Measurements from ENCODE around the gene PLD4. TPM values are rescaled to one million over a fixed set of nuclear protein-coding genes. Genes with fewer than 3 reads are reported as not detected.

PLD4 gene
- total and polyA plus RNA-seq, 9 of the 15 experiments (the other 6 are each of a cell fraction or from before 2014, with no cell fraction given) = 0.18 to 0.24 TPM; not detected in 7

- Histone ChIP-seq H3K4me3 (no peak overlapping the region), H4K20me1 (replicated peaks; ENCODE audit: control insufficient read depth, insufficient read depth, low read length) (no peaks in the 10 kb centered on the region), H3K27me3 (ENCODE audit: control insufficient read depth in 2 of 2, insufficient read depth in 2 of 2, low read length in 2 of 2) (no peaks in the 10 kb centered on the region), H3K36me3 (ENCODE audit: control insufficient read depth, insufficient read depth, low read length) (no peaks in the 10 kb centered on the region; the same call in 2 of the 3 replicates), H3K9me3 (replicated peaks; ENCODE audit: control insufficient read depth, insufficient read depth, low read depth, low read length) (no peaks in the 10 kb centered on the region), H3K9me1 (ENCODE audit: control insufficient read depth, insufficient read depth, low read length) (no peaks in the 10 kb centered on the region), H3K79me2 (ENCODE audit: control insufficient read depth, insufficient read depth, low read length) (no peaks in the 10 kb centered on the region), H3K9ac (ENCODE audit: insufficient read depth in 1 of 2, low read depth in 2 of 2, low read length in 2 of 2) (no peak overlapping the region), H3K4me2 (ENCODE audit: insufficient read depth, low read length) (no peak overlapping the region), H2AFZ (ENCODE audit: low read depth, low read length) (no peak overlapping the region), H3K27ac (ENCODE audit: extremely low read depth, low read depth, low read length) (no peak overlapping the region), H3K4me1 (replicated peaks in 1 of 2; ENCODE audit: control insufficient read depth in 2 of 2, insufficient read depth in 2 of 2, low read length in 2 of 2) (peaks cover 0 to 45% of the 10 kb centered on the region in 2 experiments; a peak in 2 of 5 replicates)
- CTCF ChIA-PET (ENCODE audit: low intra/inter-chr PET ratio) = no interaction called here
- WGBS (ENCODE audit: insufficient coverage, low coverage, missing lambda C conversion rate) = 93% methylated on average over 12 of the region's 33 CpGs
- FAIRE-seq (no peak), ATAC-seq (no peak), DNase-seq (ENCODE audit: extremely low read depth in 1 of 4, low spot score in 3 of 4) (no peak)
- no TSS peak for BruUV-seq (replicated peaks)
- intact Hi-C loops (cut with micrococcal nuclease) (no loop called here), in situ Hi-C loops (cut with MboI) (no loop called here)
- POLR2A ChIA-PET = interaction anchor here (0.5 to 0.7 kb wide), 3 partner anchors 23 to 158 kb away, joined by 3 read pairs; no protein-coding TSS in a partner anchor
- TF ChIP-seq MXD1 (CRISPR knock-in tag; IDR thresholded peaks at IDR 0.05; ENCODE audit: borderline replicate concordance, poor library complexity, severe bottlenecking) (no peak), ZNF384 (IDR thresholded peaks at IDR 0.05; ENCODE audit: low read depth, low read length) (no peak), TRIM25 (IDR thresholded peaks at IDR 0.05; ENCODE audit: borderline replicate concordance) (no peak), SAFB2 (IDR thresholded peaks at IDR 0.05; ENCODE audit: borderline replicate concordance, low read depth, low read length, severe bottlenecking) (no peak), CHD2 (IDR thresholded peaks at IDR 0.05; ENCODE audit: low read depth, low read length) (no peak), BDP1 (IDR thresholded peaks at IDR 0.05; ENCODE audit: insufficient read depth, insufficient read length) (no peak), FUS (optimal IDR thresholded peaks at IDR 0.05; ENCODE audit: low read depth, low read length) (no peak), FOXP4 (CRISPR knock-in tag; IDR thresholded peaks at IDR 0.05; ENCODE audit: borderline replicate concordance) (no peak), NONO (IDR thresholded peaks at IDR 0.05; ENCODE audit: low read depth in 2 of 2, low read length in 1 of 2) (no peak), PHB (CRISPR knock-in tag; IDR thresholded peaks at IDR 0.05) (no peak), MTA3 (IDR thresholded peaks at IDR 0.05; ENCODE audit: borderline replicate concordance) (no peak), ZHX1 (conservative IDR thresholded peaks at IDR 0.05; ENCODE audit: low read length) (no peak), TAF7 (tag; IDR thresholded peaks at IDR 0.05) (no peak), ETS2 (tag; IDR thresholded peaks at IDR 0.05; ENCODE audit: borderline replicate concordance, poor library complexity, severe bottlenecking) (no peak)
Measured at GRCh38 chr14:104887623-104888488, 36.8 kb upstream of the PLD4 start.
